ENCODE data around the gene KCNMB2.

KCNMB2 gene

GRCh38 chr3:178583963-178584575 lies 47.8 kb downstream of the KCNMB2 start:
- peak; percentile 74 for DNase-seq

GRCh38 chr3:178584722-178585380 lies 48.6 kb downstream of the KCNMB2 start:
- peak; percentile 54 for DNase-seq

GRCh38 chr3:178585454-178585853 lies 49.2 kb downstream of the KCNMB2 start:
- peak; percentile 27 for DNase-seq

- DNase-seq, result no peak
Measured at GRCh38 chr3:178586076-178586475, 49.8 kb downstream of the KCNMB2 start.

- peak; percentile 81 for DNase-seq
Measured at GRCh38 chr3:178588628-178589027, 52.4 kb downstream of the KCNMB2 start.

GRCh38 chr3:178593786-178594185 lies 57.5 kb downstream of the KCNMB2 start:
- DNase-seq, result no peak

- DNase-seq, result no peak
Measured at GRCh38 chr3:178597371-178597770, 61.1 kb downstream of the KCNMB2 start.

GRCh38 chr3:178602856-178603255 lies 66.6 kb downstream of the KCNMB2 start:
- DNase-seq, result peak; percentile 98

- DNase-seq, result peak; percentile 58
Measured at GRCh38 chr3:178603735-178604134, 67.5 kb downstream of the KCNMB2 start.

- DNase-seq, result no peak
Measured at GRCh38 chr3:178618197-178618596, 82.0 kb downstream of the KCNMB2 start.

GRCh38 chr3:178618896-178619295 lies 82.7 kb downstream of the KCNMB2 start:
- no peak for DNase-seq

- peak; percentile 68 for DNase-seq
Measured at GRCh38 chr3:178623666-178624255, 87.5 kb downstream of the KCNMB2 start.

GRCh38 chr3:178624276-178624675 lies 88.0 kb downstream of the KCNMB2 start:
- no peak for DNase-seq

- DNase-seq, result no peak
Measured at GRCh38 chr3:178625053-178625600, 88.9 kb downstream of the KCNMB2 start.

GRCh38 chr3:178628037-178628436 lies 91.8 kb downstream of the KCNMB2 start:
- no peak for DNase-seq

- peak; percentile 19 for DNase-seq
Measured at GRCh38 chr3:178629430-178630178, 93.4 kb downstream of the KCNMB2 start.

- DNase-seq, result no peak
Measured at GRCh38 chr3:178631950-178632349, 95.7 kb downstream of the KCNMB2 start.

GRCh38 chr3:178634975-178635374 lies 98.7 kb downstream of the KCNMB2 start:
- peak; percentile 48 for DNase-seq

- no peak for DNase-seq
Measured at GRCh38 chr3:178637802-178638201, 101.6 kb downstream of the KCNMB2 start.

GRCh38 chr3:178645503-178645902 lies 109.3 kb downstream of the KCNMB2 start:
- DNase-seq, result peak; percentile 40

GRCh38 chr3:178646186-178646862 lies 110.1 kb downstream of the KCNMB2 start:
- peak; percentile 46 for DNase-seq

GRCh38 chr3:178655488-178655887 lies 119.3 kb downstream of the KCNMB2 start:
- DNase-seq, result no peak

Measured in NCI-H146 (cell line).